H1 (cell line): ENCODE measurements around the gene CABP4. TPM values are rescaled to one million over a fixed set of nuclear protein-coding genes. Genes with fewer than 3 reads are reported as not detected.

Experiments
- CHD1 ChIP-seq: IDR thresholded peaks from 2 replicates; pipeline ENCODE4 v1.6.1; 2012; ENCODE audit warnings: low read depth, low read length, improper control_type of control experiment
- CTBP2 ChIP-seq: IDR thresholded peaks from 2 replicates; pipeline ENCODE4 v1.7.0; 2011; ENCODE audit warnings: borderline replicate concordance, mild to moderate bottlenecking, moderate library complexity, mixed read lengths, low read length; ENCODE audit not compliant: insufficient read depth, insufficient read length
- E2F6 ChIP-seq: IDR thresholded peaks from 2 replicates; pipeline ENCODE4 v1.6.1; 2012; ENCODE audit warnings: inconsistent platforms
- HDAC2 ChIP-seq, 2 experiments: fragments of 300-600 bp in 1 of 2; sonication (generic) in 1 of 2; IDR thresholded peaks; 2 replicates each; pipeline ENCODE4 v1.6.1; 2011 to 2012; ENCODE audit warnings: low read depth in 2 of 2, low read length in 2 of 2, mild to moderate bottlenecking in 2 of 2, moderate library complexity in 2 of 2, borderline replicate concordance in 1 of 2, inconsistent platforms in 1 of 2
- JUN ChIP-seq: IDR thresholded peaks from 2 replicates; pipeline ENCODE4 v1.6.1; 2011; ENCODE audit warnings: low read depth, mild to moderate bottlenecking, improper control_type of control experiment, low read length
- MAX ChIP-seq: IDR thresholded peaks from 2 replicates; pipeline ENCODE4 v1.6.1; 2012; ENCODE audit warnings: inconsistent platforms
- POU5F1 ChIP-seq: IDR thresholded peaks from 2 replicates; pipeline ENCODE4 v1.6.1; 2011; ENCODE audit warnings: low read depth, mild to moderate bottlenecking, low read length, moderate library complexity
- SUZ12 ChIP-seq: fragments of 200-600 bp; sonication (generic); IDR thresholded peaks from 2 replicates; pipeline ENCODE4 v1.6.1; 2012; ENCODE audit warnings: mild to moderate bottlenecking, inconsistent platforms, low read length, moderate library complexity, mixed read lengths
- USF2 ChIP-seq: IDR thresholded peaks from 2 replicates; pipeline ENCODE4 v1.6.1; 2011; ENCODE audit warnings: low read length, improper control_type of control experiment
- polyA plus RNA-seq, 7 experiments: library from polyadenylated mRNA; depleted of rRNA in 3 of 7; stranded (reverse) in 5 of 7; unstranded in 2 of 7; fragments of >200 nt in 5 of 7; fragments of 200-250 nt in 2 of 7; gene quantifications; 1 replicate in 5 of 7; 2 replicates in 1 of 7; 4 replicates in 1 of 7; pipeline versions ENCODE4 v1.2.1 to v1.2.3, GENCODE V29; 2011 to 2013; ENCODE audit warnings: missing spikeins in 2 of 7, mixed read lengths in 2 of 7
- total RNA-seq: library from RNA; stranded (reverse); fragmentation: NEBNext Ultra II Directional; extraction: Animal tissue kit (Norgen Biotek cat#: 25700); gene quantifications from 2 replicates; pipeline ENCODE4 v1.2.1, GENCODE V29; 2021

Gene CABP4
- total and polyA plus RNA-seq, 2 of the 8 experiments (the other 6 are each of a cell fraction or from before 2014, with no cell fraction given), result not detected

- TF ChIP-seq CHD1 (no peak), SUZ12 (no peak), MAX (no peak), POU5F1 (no peak), CTBP2 (no peak), E2F6 (no peak), USF2 (no peak), JUN (no peak), HDAC2 (IDR thresholded peaks at IDR 0.05; ENCODE audit: borderline replicate concordance in 1 of 2, low read depth in 2 of 2, low read length in 2 of 2) (no peak)
These were observed 36.3 kb downstream of the CABP4 start (continued) for GRCh38 chr11:67491276-67492068.
